GM19193 (cell line): ENCODE data around the gene DAPK1.

ENCODE experiments used
- POLR2A ChIP-seq: IDR thresholded peaks from 4 replicates; pipeline ENCODE4 v1.6.1; 2011; ENCODE audit not compliant: insufficient read depth, insufficient read length; ENCODE audit errors: extremely low read depth

Gene DAPK1

GRCh38 chr9:87653941-87654340, 156.3 kb downstream of the DAPK1 start:
- TF ChIP-seq POLR2A: no peak

GRCh38 chr9:87655731-87656130, 158.1 kb downstream of the DAPK1 start:
- no peak for TF ChIP-seq POLR2A

GRCh38 chr9:87656485-87656884, 158.8 kb downstream of the DAPK1 start:
- TF ChIP-seq POLR2A: no peak

- no peak for TF ChIP-seq POLR2A
Observed at GRCh38 chr9:87657190-87657589, 159.5 kb downstream of the DAPK1 start.

GRCh38 chr9:87657893-87658292, 160.2 kb downstream of the DAPK1 start:
- TF ChIP-seq POLR2A: no peak

- no peak for TF ChIP-seq POLR2A
Observed at GRCh38 chr9:87658511-87658910, 160.8 kb downstream of the DAPK1 start.

GRCh38 chr9:87659534-87660419, 162.1 kb downstream of the DAPK1 start:
- no peak for TF ChIP-seq POLR2A

GRCh38 chr9:87661241-87661640, 163.6 kb downstream of the DAPK1 start:
- TF ChIP-seq POLR2A: no peak

- TF ChIP-seq POLR2A: no peak
Observed at GRCh38 chr9:87662808-87663528, 165.3 kb downstream of the DAPK1 start.

- no peak for TF ChIP-seq POLR2A
Observed at GRCh38 chr9:87663556-87663955, 165.9 kb downstream of the DAPK1 start.

GRCh38 chr9:87664153-87665060, 166.7 kb downstream of the DAPK1 start:
- TF ChIP-seq POLR2A: no peak

GRCh38 chr9:87665505-87665904, 167.8 kb downstream of the DAPK1 start:
- TF ChIP-seq POLR2A: no peak

GRCh38 chr9:87667164-87667738, 169.6 kb downstream of the DAPK1 start:
- TF ChIP-seq POLR2A: no peak

GRCh38 chr9:87668222-87668621, 170.6 kb downstream of the DAPK1 start:
- no peak for TF ChIP-seq POLR2A
